GM21576 (cell line): ENCODE data around the gene RALGPS1.

Experiments used
- ATAC-seq: cut with Tn5 transposase; IDR thresholded peaks from one replicate; pipeline ENCODE4 v1.9.1; 2021; ENCODE audit warnings: mild to moderate bottlenecking, moderate library complexity; ENCODE audit not compliant: unreplicated experiment

The RALGPS1 gene

DNA sequence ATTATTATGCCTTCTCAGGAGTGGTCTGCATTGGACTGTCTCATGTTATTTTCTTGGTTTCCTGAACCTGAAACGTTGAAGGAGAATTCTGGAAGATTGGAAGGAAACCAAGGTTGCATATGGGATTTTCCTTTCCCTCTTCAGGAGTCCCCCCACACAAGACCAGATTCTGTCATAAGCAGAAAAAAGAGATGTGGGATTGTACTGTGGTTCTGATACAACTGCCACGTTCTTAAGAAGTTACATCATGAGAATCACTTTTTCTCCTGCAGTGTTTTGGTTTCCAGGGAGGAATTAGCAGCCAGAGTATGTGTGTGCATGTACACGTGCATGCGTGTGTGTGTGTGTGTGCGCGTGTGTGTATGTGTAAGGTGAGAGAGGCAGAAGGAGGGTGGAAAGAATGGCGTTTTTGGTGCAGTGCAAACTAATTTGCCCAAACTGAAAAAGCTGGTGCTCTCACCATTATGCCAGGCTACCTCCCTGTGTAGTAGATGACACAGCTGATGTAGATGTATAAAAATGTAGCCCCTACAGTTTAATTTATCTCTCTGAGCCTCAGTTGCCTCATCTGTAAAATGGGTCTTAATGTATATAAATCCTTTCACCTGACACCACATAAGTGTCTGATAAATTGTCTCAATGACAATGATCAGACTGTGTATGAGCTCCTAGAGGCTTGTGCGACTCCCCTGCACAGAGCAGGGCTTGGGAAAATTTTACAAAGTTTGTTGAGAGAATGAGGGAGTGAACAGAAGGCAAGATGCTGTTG is 38.6 kb downstream of the RALGPS1 start:
- no peak for ATAC-seq

GRCh38 chr9:126955811-126956210 is 41.2 kb downstream of the RALGPS1 start:
- no peak for ATAC-seq

GRCh38 chr9:126956917-126957686 is 42.5 kb downstream of the RALGPS1 start:
- no peak for ATAC-seq

- no peak for ATAC-seq
Measured at GRCh38 chr9:126957687-126958053, 43.1 kb downstream of the RALGPS1 start.

DNA sequence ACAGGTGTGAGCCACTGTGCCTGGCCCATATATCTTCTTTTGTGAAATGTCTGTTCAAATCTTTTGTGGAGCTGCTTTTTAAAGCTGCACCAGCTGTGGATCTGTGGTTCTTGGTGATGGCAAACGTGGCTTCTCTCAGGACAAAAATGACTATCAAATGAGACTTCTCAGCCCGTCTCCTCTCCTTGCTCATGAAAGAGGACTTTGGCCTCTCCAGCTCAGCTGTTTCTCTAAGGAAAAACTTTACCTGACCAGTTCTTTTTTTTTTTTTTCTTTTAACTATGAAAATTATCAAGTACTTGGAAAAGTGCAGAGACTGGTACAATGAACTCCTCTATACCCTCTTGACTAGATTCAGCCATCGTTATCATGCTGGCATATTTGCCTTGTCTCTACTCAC is 44.8 kb downstream of the RALGPS1 start:
- ATAC-seq, result no peak

GRCh38 chr9:126959917-126960316 is 45.3 kb downstream of the RALGPS1 start:
- no peak for ATAC-seq

GRCh38 chr9:126962336-126962735 is 47.8 kb downstream of the RALGPS1 start:
- no peak for ATAC-seq

GRCh38 chr9:126965077-126965476 is 50.5 kb downstream of the RALGPS1 start:
- ATAC-seq, result no peak

DNA sequence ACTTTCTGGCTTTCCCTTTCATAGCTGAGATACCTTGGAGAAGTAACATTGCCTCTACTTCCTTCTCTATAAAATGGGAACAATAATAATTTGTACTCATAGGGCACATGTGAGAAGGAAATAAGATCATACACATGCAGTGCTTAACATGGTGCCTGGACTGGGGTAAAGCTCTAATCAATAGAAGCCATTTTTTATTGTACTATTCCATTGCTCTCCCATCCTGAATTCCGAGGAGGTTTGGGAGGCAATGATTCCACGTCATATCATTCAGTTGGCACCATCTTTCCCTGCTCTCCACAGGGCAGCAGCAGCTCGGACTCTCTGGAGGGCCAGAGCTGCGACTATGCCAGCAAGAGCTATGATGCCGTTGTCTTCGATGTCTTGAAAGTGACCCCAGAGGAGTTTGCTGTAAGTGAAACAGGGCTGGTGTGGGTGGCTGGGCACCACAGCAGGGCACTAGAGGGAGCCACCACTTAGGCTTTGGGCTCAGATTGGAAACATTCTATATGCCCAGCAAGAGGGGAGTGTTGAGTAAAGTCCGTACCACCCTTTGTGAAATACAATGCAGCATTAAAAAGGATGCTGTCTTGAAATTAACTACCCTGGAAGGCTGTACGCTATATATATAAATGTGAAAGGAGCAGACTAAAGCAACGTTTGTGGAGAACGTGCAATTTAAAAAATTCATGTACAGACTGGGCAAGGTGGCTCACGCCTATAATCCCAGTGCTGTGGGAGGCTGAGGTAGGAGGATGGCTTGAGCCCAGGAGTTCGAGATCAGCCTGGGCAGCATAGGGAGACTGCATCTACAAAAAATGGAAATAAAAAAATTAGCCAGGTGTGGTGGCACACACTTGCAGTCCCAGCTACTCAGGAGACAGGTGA is 51.2 kb downstream of the RALGPS1 start:
- ATAC-seq, result no peak

DNA sequence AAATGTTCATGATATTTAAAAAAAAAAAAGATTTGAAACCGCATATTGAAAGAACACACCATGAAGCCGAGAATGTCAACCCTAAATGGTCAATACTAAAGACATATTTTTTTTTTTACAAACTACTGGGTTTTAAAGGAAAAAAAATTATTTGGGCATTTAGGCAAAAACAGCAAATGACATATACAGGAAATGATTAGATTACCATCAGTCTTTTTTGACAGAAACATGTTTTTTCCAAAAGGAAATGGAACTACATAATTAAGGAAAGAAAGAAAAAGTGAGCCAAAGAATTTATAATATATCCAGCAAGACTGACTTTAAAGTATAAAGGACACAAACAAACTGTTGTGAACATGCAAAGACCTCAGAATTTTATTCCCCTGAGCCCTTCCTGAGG is 56.7 kb downstream of the RALGPS1 start:
- ATAC-seq, result no peak

- no peak for ATAC-seq
Measured at GRCh38 chr9:126973651-126974529, 59.3 kb downstream of the RALGPS1 start.

- no peak for ATAC-seq
Measured at GRCh38 chr9:126974594-126974993, 60.0 kb downstream of the RALGPS1 start.

DNA sequence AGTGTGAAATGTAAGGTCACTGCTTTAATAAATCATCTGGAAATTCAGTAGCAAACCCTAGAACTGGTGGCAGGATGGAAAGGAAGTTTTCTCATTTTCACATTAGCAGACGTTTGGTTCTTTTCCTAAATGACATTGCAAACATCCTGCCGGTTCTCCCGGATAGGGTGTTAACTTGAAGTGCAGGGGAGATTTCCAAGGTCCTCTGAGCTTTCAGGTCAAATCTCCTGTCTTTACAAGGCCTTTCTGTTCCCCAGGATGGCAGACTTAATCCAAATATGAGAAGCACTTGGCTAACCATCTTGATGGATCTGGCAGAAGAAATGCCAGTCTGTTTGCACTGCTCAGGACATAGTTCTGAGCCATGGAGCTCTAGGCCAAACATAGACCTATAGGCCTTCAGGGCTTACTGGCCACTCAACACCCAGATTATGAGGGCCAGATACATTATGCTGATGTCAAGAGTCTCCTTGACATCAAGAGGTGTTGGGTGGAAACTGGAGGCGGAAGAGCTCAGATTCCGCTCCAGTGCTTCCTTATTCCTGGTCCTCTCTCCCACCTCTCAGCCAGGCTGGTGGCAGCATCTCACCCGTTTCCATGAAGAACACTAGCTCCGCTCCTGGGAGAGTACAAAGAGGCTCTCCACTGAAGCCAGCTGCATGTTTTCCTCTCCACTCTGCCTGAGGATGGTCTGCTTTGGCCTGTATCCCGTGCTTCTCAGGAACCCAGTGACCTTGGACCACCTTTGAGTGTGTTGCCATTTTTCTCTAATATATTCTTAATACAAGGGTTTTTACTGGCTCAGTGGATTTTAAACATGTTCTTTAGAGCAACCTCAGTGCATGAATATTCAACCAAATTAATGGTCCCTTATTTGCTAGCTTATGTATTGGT is 61.0 kb downstream of the RALGPS1 start:
- no peak for ATAC-seq

DNA sequence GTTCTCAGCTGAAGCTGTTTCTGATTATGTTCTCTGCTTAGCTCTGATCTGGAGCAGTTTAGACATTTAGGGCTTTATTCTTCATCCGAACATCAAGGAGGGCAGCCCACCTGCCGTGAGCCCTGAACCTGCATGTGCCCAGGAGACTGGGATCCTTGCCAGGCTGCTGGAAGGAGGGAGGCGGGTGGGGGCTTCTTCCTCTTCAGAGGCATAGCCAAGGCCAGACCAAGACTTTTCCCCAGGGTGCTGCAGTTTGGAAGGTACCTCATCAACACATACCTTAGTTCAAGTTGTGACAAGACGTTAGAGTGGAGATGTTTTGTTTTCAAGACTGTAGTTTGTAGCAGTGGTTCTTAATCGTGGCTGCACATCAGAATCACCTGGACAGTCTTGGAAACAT is 64.9 kb downstream of the RALGPS1 start:
- no peak for ATAC-seq

DNA sequence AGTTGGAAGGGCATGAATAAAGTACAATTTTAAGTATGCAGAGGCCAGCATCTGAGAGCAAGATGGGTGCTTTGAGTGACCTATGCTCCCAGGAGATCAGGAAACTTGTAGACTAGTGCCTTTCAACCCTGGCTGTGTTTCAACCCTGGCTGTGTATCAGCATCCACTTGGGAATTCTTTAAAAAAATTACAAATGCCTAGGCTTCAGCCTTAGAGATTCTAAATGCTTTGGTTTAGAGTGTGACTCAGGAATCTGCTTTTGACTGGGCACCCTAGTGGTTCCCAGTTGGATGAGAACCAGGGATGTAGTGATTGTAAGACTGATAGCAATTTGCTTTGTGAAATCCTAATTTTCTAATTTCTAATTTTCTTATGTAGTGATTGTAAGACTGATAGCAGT is 65.6 kb downstream of the RALGPS1 start:
- ATAC-seq, result no peak

- ATAC-seq, result no peak
Measured at GRCh38 chr9:126981218-126981617, 66.6 kb downstream of the RALGPS1 start.

- ATAC-seq, result no peak
Measured at GRCh38 chr9:126982215-126983002, 67.8 kb downstream of the RALGPS1 start.

DNA sequence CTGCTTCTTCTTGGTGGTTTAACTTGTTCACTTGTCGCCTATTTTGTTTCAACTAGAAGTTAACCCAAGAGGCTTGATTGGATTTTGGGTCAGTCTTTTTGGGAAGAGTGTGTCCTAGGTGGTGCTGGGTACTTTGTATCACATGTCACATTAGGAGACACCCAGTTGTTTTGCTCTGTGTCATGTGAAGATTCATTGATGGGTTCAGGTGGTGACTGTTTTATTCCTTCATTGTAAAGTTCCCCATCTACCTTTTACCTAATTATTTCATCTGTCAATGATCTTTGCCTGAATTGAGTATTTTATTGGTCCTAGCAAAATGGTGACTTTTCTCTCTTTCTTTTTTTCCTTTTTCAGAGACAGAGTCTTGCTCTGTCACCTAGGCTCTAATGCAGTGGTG is 69.2 kb downstream of the RALGPS1 start:
- no peak for ATAC-seq

DNA sequence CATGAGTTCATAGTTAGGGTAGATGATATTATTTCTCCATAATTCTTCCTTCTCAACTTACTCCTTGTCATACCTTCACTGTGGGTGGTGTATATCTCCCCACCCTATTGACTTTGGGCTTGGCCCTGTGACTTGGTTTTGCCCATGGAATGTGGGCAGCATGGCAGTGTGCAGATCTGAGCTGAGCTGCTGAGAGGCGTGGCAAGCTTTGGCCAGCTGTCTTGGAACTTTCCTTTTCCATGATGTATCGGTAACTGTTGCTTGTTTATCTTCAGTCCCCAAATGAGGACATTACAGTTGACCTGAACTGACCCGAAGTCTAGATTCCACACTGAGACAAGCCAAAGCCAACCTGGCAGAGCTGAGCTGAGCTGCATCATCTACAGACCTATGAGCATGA is 70.4 kb downstream of the RALGPS1 start:
- ATAC-seq, result no peak
